GM04504 (cell line): ENCODE measurements around the gene WNT8B.

ENCODE experiments used
- DNase-seq: peaks from one replicate; pipeline ENCODE4 v3.0.0-alpha.2; 2012; ENCODE audit warnings: low read depth

Gene WNT8B

GRCh38 chr10:100519311-100520051, 56.7 kb downstream of the WNT8B start, which contains the start of gene SEC31B:
Gene SEC31B (minus strand): TSS chr10:100519861. CDS start chr10:100516952, 2,909 bp downstream.
- DNase-seq: no peak

- DNase-seq: no peak
Measured at GRCh38 chr10:100520811-100521210, 58.0 kb downstream of the WNT8B start.

DNA sequence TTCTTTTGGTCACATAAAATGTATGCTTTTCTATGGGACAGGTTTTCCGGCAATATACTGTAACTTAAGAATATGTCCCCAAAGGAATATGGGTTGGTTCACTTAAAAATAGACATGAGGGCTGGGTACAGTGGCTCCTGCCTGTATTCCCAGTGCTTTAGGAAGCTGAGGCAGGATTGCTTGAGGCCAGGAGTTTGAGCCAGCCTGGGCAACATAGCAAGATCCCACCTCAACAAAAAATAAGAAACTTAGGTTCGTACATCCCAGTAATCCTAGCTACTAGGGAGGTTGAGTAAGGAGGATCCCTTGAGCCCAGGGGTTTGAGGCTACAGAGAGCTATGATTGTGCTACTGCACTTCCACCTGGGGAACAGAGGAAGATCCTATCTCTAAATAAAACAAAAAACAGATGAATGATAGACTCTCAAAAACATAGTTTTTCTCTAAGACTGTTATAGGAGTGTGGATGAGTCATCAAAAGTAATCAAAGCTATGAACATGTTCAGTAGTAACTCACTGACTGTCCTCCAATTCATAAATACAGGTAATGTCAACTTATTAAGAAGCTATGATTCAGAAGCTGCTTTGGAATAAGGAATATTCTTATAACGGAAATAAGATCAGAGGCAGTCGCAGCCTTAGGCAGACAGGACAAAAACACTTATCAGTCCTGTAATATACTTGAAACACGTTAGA, 59.4 kb downstream of the WNT8B start:
- DNase-seq: no peak

- no peak for DNase-seq
Measured at GRCh38 chr10:100522945-100523344, 60.1 kb downstream of the WNT8B start.

GRCh38 chr10:100524206-100524605, 61.4 kb downstream of the WNT8B start:
- no peak for DNase-seq

DNA sequence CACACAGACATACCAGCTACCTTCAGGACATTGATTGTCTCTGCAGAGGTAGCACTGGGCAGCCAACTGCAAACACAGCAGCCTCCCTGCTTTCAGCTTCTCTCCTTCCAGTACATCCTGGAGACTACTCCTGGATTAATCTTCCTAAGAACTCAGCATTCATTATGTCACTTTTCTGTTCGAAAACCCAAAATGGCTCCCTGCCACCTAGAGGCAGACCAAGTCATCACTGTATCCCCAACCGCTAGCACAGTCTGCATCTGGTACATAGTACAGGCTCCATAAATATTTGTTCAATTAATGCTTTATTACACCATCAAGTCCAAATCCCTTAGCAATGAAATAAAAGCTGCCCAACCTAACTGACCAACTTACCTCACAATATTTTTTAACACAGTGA, 61.8 kb downstream of the WNT8B start:
- DNase-seq: no peak

DNA sequence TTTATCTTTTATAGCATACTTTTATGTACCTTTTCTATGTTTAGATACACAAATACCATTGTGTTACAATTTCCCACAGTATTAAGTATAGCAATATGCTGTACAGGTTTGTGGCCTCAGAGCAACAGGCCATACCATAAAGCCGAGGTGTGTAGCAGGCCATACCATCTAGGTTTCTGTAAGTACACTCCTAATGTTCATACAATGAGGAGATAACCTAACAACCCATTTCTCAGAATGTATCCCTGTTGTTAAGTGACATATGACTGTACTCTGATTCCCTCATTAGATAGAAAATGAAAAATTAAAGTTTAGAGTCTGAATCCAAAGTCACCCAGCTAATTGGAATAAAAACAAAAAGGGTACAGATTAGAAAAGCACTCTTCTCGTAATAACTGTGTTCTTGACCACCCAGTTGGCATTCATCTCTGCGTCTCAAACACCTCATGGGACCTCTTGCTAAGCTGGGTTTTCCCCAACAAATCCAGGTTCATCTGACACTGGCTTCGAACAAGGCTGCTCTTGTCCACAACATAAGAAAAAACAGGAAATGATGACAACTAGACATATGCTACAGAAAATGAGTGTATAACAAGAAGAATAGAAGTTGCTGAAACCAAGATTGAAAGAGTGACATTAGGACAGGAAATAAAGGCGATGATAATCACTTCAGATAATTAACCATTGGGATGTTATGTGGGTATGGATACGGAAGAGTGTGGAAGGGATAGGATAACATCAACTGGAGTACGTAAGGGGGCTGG, 65.5 kb downstream of the WNT8B start:
- DNase-seq: no peak

- DNase-seq: no peak
Measured at GRCh38 chr10:100528921-100529474, 66.2 kb downstream of the WNT8B start.

GRCh38 chr10:100529475-100530298, 66.9 kb downstream of the WNT8B start, which contains the start of gene NDUFB8:
Gene NDUFB8 (minus strand): TSS chr10:100529871. CDS start chr10:100529851, 20 bp downstream.
- DNase-seq: peak; percentile 51

- DNase-seq: no peak
Measured at GRCh38 chr10:100531761-100532160, 69.0 kb downstream of the WNT8B start.
